ENCODE results near the gene HSPG2.
"Not testable (repeated sequence)": the region's sequence is repeated elsewhere in the genome, so short reads cannot be mapped to it uniquely, and the experiment has no call there.

The HSPG2 gene

DNA sequence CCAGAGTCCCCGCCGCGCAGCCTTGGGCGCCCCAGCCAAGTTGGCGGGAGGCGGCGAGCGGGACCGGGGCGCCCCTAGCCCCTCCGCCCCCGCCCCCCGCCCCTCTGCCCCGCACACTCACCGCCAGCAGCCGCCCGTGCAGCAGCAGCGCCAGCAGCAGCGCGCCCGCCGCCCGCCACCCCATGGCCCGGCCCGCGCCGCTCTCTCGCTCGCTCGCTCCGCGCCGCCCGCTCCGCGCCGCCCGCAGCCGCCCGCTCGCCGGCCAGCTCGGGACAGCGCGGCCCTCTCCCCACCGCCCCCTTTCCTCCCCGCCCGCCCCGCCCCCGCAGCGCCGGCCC, at the start of gene HSPG2:
Gene HSPG2 (minus strand): TSS at position 277 of the 338 bp plus-strand sequence. CDS start 93 bp downstream, at position 184.
- no peak for DNase-seq (ENCODE audit: low read depth)

DNA sequence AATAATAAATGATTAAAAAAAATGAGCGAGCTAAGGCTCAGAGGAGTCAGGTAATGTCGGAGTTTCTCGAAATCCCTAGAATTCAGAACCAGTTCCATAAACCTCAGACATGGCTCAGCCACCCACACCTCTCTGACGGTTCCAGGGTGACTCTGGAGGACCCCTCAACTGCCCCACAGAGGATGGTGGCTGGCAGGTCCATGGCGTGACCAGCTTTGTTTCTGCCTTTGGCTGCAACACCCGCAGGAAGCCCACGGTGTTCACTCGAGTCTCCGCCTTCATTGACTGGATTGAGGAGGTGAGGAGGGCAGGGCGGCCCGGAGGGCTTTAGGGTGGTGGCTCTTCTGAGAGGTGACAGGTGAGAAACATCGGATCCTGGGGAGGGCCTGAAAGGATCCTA, 49.3 kb upstream of the HSPG2 start:
- not testable (repeated sequence) for DNase-seq (ENCODE audit: low read depth)

DNA sequence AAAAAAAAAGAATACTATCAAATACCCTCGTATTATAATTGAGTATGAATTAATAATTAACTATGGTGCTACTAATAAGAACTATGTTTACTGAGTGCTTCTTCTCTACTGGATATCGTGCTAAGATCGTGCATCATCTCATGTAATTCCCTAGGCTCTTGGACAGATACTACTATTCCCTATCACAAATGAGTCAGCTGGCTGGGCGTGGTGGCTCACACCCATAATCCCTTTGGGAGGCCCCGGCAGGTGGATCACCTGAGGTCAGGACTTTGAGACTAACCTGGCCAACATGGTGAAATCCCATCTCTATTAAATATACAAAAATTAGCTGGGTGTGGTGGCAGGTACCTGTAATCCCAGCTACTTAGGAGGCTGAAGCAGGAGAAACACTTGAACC, 48.8 kb upstream of the HSPG2 start:
- not testable (repeated sequence) for DNase-seq (ENCODE audit: low read depth)

DNA sequence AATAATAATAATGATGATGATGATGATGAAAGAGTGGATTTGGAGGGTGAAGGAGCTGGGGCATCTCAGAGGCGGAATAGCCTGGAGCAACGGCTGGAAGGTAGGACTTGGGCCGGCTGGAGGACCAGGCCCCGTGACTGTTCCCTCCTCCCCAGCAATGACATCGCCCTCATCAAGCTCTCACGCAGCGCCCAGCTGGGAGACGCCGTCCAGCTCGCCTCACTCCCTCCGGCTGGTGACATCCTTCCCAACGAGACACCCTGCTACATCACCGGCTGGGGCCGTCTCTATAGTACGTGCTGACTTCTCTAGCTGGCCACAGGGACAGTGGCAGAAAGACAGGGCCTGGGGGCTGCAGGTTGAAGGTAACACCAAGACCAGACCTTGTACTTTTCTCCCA, 46.4 kb upstream of the HSPG2 start:
- DNase-seq (ENCODE audit: low read depth), result not testable (repeated sequence)

DNA sequence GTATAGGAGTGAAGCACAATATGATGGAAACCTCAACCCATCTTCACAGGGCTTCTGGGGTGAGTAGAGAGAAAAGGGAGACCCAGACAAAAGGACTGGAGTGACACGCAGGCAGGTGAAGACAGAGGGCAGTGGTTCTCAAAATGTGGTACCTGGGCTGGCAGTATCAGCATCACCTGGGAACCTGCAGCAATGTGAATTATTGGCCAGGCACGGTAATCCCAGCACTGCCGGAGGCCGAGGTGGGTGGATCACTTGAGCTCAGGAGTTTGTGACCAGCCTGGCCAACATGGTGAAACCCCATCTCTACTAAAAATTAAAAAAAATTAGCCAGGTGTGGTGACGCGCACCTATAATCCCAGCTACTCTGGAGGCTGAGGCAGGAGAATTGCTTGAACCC, 45.0 kb upstream of the HSPG2 start:
- not testable (repeated sequence) for DNase-seq (ENCODE audit: low read depth)

DNA sequence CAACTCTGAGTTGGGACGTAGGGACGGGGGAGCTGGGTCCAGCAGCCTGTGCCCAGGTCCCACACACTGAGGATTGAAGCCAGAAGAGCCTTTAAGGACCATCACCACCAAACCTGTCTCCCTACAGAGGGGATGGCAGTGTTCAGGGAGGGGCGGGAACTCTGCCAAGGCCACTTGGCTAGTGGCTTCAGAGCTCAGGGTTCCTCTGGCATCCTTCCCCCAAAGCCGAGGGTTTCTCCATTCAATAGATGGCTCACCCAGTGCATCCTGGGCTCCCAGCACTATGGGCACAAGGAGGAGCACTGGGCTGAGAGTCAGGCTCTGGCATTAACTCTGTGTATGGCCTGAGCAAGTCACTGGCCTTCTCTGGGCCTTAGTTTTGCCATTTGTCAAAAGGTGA, 44.1 kb upstream of the HSPG2 start:
- not testable (repeated sequence) for DNase-seq (ENCODE audit: low read depth)

DNA sequence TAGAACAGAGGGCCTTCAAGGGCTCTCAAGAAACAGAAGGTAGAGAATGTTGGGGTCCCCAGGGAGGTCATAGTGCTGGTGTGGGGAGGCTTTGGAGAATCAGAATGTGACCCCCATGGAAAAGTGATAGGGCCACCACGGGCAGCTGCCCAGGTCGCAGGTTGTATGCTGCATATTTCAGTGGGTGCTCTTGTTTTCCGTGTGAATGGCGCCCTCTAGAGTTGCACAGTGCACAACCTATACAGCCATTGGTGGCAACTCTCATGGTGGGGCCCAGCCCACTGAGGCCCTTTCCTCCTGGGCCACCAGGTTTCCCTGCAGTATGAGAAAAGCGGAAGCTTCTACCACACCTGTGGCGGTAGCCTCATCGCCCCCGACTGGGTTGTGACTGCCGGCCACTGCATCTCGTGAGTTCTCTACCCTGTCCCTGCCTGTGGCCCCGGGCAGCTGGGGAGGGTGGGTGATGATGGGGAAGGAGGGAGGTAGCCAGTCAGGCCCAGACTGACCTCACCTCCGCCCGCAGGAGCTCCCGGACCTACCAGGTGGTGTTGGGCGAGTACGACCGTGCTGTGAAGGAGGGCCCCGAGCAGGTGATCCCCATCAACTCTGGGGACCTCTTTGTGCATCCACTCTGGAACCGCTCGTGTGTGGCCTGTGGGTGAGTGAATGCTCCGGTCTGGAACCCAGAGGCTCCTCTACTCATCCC, 43.6 kb upstream of the HSPG2 start:
- DNase-seq (ENCODE audit: low read depth), result not testable (repeated sequence)

DNA sequence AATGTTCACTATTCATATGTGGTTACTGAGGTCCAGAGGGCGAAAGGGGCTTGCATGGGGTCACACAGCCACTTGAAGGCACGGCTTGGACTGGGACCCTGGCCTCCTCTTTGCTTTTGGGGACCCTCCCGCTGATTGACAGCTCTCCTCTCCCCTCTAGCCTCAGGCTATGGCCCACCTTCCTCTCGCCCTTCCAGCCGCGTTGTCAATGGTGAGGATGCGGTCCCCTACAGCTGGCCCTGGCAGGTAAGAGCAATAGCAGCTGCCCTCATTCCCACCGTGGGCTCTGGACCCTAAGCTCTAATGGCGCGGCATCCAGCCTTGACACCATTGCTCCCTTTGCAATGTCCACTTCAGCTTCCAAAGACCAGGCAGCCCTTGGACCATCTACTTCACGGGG, 41.1 kb upstream of the HSPG2 start:
- not testable (repeated sequence) for DNase-seq (ENCODE audit: low read depth)

DNA sequence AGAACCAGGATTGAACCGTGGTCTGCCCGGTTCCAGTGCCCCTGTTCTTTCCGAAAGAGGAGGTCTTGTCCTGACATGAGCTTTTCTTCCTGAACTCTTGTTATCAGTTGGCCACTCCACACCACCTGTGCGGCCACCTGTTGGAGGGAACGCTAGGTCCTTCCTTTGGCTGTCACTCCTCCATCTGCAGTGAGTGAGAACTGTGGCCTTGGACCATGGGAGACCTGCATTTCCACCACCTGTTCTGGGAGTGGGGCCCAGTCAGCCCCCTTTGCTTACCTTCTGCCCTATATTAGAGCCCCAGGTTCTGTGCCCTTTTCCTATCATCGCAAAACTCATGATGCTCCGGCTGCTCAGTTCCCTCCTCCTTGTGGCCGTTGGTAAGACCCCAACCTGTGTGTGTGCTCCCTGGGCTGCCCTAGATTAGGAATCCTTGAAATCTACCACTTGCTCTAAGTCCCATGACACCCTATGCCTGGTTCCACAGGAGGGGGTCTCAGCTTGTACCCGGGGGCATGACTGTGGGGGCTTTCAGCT, 39.7 kb upstream of the HSPG2 start, which contains the start of gene CELA3B:
Gene CELA3B (plus strand): TSS at position 320 of the 537 bp plus-strand sequence. CDS start 18 bp downstream, at position 338.
- DNase-seq (ENCODE audit: low read depth), result not testable (repeated sequence)

DNA sequence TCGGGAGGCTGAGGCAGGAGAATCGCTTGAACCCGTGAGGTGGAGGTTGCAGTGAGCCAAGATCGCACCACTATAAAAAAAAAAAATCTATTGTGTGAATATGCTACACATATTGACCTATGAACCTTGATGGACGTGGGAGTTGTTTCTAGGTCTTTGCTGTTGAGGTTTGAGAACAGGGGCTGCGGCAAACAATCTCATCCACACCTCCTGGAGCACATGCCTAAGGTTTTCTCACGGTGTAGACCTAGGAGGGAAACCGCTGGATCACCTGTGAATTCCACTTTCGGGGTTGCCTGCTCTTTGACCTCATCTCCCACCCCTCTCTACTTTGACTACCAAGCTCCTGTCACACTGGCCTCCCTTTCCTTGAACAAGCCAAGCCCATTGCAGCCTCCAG, 38.2 kb upstream of the HSPG2 start:
- DNase-seq (ENCODE audit: low read depth), result not testable (repeated sequence)

DNA sequence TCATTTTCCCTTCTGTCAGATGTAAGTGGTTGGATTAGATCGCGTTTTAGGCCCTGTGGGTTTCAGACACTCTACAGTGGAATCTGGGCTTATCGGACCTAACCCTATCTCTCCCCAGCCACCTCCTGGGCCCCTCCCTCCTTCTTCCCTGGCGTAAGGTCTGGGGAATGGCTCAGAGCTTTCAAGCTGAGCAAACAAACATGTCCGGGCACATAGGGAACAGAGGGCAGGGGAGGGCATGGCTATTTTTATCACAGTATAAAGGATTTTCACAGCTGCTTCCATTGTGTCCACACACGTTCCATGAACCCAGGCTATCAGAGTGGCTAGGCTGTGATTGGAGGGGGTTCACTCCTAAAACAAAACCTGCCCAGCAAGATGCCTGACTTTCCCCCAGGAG, 37.6 kb upstream of the HSPG2 start:
- not testable (repeated sequence) for DNase-seq (ENCODE audit: low read depth)

DNA sequence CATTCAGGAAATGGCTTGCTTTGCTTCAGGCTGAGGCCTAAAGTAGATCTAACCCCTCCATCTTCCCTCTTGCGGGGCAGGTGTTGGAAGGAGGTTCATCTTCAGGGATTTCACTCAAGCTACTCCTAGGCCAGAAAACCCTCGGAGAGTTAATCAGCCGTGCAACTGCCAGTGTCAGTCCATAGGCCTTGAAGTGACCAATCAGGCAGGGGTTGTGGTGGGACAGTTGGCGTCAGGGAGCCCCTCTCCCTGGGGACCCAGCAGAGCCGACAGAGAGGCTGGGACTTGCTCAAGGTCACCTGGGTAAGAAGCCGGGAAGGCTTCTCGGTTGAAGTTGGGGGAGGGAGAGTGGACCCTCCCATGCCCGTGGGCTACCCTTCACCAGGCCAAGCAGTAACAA, 36.8 kb upstream of the HSPG2 start:
- not testable (repeated sequence) for DNase-seq (ENCODE audit: low read depth)

DNA sequence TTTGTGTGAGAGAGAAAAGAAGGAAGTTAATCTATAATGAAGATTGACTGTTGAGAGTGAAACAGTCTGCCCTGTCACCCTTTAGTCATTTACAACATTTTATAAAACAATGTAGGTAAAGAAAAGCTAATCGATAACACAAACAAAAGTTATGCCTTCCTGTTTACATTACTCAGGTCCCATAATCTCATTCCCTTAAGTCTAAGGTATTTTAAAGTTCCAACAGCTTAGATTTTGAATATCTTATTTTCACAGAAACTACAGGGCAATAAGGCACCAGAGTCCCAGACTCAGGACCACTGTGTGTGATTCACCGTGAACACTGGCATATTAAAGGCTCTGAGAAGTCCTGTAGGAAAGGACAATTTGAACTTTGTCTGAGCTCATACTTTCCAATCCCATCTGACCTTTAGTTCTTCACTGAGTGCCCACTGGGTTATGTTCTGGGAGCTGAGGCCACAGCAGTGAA, 35.9 kb upstream of the HSPG2 start:
- not testable (repeated sequence) for DNase-seq (ENCODE audit: low read depth)

DNA sequence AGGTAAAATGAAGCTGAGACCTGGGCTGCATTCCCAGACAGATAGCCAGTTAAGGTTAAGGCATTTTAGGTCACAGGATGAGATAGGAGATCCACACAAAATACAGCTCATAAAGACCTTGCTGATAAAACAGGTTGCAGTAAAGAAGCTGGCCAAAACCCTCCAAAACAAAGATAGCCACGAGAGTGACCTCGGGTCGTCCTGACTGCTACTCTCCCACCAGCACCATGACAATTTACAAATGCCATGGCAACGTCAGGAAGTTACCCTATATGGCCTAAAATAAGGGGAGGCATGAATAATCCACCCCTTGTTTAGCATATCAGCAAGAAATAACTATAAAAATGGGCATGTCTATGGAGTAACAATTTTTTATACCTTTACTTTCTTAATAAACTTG, 33.4 kb upstream of the HSPG2 start:
- not testable (repeated sequence) for DNase-seq (ENCODE audit: low read depth)

DNA sequence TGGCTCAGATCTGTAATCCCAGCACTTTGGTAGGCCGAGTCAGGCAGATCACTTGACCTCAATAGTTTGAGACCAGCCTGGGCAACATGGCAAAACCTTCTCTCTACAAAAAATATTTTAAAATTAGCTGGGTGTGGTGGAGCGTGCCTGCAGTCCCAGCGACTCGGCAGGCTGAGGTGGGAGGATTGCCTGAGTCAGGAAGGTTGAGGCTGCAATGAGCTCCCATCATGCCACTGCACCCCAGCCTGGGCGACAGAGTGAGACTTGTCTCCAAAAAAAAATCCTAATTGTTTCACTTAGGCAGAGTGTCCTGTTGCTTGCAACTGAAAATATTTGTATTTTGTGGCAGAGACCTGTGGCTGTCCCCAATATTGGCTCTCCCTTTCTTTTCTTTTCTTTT, 32.0 kb upstream of the HSPG2 start:
- DNase-seq (ENCODE audit: low read depth), result not testable (repeated sequence)

DNA sequence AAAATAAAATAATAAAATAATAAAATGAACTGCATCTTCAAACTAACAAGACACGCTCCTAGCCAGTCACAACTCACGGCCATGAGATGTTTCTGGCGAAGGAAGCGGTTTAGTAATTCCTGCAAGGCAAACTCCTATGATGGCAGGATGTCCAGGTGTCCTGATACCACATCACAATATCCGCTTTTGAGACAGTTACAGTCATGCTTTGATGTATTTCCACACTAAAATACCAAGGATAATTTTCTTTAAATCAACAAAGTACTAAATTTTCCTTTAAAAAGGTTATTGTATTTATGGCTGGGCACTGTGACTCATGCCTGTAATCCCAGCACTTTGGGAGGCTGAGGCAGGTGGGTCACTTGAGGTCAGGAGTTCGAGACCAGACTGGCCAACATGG, 30.1 kb upstream of the HSPG2 start:
- not testable (repeated sequence) for DNase-seq (ENCODE audit: low read depth)

DNA sequence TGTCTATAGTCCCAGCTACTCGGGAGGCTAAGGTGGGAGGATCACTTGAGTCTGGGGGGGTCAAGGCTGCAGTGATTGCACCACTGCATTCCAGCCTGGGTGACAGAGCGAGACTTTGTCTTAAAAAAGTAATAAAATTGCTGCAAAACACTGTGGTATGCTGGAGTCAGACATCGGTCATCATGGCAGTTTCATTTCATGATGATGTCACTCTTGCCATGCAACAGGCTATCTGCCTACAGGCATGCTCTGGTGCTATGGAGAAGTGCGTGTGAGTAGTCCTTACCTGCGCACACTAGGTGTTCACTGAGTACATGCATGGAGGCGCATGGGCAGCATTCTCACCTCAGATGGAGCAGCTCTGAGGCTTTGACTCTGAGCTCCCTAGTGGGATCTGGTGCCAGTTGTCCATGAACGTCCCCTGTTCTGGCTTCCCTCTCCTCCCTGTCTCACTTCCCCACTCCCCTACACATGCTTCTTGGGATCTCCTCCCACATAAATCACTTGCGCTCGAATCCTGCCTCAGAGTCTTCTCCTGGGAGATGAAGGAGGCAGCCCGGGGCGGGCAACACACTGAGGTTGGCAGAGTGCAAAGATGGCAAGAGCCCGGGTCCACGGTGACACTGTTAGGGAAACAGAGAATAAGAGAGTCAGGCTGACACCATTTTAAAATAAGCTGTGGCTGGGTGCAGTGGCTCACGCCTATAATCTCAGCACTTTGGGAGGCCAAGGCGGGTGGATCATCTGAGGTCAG, 29.3 kb upstream of the HSPG2 start:
- DNase-seq (ENCODE audit: low read depth), result no peak

DNA sequence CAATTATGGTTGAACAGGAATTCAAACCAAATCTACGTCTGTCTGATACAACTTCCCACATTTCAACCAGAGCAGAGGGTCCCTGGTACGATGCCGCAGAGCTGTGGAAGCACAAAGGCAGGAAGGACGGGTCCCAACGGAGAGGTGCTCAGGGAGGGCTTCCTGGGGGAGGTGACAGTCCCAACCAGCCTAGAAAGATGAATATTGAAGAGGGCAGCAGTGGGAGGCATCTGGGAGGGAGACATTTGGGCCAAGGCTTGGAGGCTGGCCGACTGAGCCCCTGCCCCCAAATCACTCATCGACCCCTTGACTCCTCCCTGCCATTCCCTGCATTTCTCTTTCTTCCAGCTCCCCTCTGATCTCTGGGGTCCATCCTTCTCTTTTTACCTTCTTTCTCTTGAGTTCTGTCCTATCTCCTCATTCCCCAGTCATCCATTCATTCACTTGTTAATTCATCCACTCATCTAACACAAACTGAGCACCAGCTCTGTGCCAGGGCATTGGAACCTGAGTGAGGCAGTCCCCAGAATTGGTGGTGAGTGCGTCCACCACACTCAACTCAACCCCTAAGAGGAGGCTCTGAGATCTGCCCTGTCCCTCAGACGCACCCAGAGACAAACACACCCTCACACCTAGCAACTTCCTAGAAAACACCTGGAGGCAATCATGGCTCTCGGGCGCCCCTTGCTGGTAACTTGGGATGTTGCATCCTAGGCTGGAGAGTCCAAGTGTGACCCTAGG, 26.5 kb upstream of the HSPG2 start:
- peak; percentile 30 for DNase-seq (ENCODE audit: low read depth)

DNA sequence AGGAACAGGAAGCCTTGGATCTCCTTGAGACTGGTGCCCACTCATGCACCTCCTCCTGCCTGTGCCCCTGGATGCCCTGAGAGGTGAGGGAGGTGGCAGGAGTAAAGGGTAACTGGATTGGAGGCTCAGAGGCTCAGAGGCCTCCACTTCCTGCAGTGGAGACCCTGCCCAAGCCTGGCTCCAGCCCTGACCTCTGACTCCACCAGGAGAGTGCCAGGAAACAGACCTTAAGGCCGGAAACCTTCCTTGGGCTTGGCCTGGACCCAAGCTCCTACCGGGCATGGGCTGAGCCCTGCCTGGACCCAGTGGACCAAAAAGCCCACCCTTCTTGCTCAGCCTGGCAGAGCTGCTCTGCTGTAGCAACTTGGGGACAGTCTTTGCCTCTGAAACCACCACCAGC, 24.7 kb upstream of the HSPG2 start:
- DNase-seq (ENCODE audit: low read depth), result no peak

DNA sequence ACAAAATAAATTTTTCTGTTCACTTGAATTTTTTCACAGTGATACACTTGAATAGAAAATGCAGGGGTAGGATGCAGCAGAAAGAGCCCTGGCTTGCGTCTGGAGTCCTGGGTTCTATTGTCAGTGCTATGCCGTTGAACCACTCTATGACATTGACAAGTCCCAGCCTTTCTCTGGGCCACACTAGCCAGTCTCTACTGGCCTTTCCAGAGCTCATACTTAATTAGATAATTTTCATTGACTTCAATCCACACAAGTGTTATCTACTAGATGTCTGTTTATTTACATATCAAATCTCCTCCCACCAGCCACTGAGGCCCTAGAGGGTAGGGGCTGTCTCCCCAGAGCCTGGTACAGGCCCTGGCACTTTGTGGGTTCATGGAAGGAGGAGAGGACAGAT, 24.2 kb upstream of the HSPG2 start:
- no peak for DNase-seq (ENCODE audit: low read depth)

DNA sequence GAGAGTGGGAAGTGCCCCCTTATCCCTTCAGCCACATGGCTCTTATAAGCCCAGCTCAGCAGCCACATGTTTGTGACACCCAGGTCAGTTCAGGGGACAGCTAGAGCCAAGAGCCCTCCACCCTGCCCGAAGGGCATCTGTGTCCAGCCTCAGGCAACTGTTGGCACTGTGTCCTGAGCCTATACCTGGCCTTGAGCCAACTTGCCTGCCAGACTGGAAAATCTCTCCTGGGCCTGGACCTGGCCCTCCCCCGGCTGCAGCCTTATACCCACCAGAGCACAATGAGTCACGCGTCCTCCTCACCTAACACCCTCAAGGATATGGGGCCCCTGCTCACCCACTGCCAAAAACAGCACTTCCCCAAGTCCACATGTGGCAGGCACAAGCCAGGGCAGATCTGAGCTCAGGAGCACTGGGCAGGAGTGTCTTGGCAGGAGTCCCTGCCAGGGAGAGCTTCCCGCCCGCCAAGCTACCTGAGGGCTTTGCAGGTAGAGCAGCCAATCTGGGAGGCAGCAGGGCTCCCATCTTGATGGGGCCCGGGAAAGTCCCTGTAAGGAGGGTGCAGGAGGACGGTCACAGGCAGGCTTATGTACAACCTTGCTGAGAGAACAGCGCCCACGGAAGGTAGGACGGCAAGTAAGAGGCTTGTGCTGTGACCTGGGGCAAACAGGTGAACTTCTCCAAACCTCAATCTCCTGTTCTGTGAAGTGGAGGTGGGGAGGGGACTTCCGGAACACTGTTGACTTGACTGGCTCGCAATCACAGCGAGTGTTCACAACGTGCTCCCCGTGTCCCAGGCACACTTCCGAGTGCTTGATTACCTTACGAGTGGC, 19.8 kb upstream of the HSPG2 start:
- no peak for DNase-seq (ENCODE audit: low read depth)

Data from fibroblast of the conjunctiva (primary cell).